ENCODE measurements around the gene NANS. TPM values are rescaled to one million over a fixed set of nuclear protein-coding genes. Genes with fewer than 3 reads are reported as not detected.

NANS gene
- total RNA-seq, 1 experiment from 2014 or later: 48.9 TPM

DNA sequence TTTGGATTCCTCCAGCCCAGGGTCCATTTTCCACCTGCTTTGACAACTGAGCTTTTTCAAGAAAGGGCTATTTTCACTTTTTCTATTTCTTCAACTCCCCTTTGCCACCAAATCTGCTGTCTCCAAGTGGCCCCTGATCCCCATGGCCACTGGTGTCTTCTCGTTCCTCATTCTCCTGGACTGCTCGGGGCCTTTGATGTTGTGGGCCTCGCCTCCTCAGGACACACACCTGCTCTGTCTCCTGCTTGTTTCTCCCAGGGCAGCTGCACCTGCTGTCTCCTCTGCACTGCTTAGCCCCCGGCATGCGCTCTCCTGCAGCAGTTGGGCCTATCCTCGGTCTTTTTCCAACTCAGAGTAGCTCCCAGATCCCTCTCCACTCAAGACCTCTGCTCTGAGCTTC is 16.3 kb upstream of the NANS start:
- Histone ChIP-seq H2AFZ (ENCODE audit: low read depth, low read length, poor library complexity, severe bottlenecking) (no peak overlapping the region), H3K9me2 (ENCODE audit: insufficient read depth) (no peaks in the 10 kb centered on the region), H3K27me3 (ENCODE audit: insufficient read depth, low read length) (no peaks in the 10 kb centered on the region), H3K27ac (ENCODE audit: low read depth, low read length) (no peak overlapping the region), H3K4me3 (replicated peaks in 1 of 2; ENCODE audit: low read depth in 1 of 2, low read length in 2 of 2) (no peak overlapping the region), H3K36me3 (ENCODE audit: control insufficient read depth in 1 of 2, insufficient read depth in 2 of 2, low read length in 2 of 2) (no peaks in the 10 kb centered on the region), H3K4me2 (ENCODE audit: low read length) (no peak overlapping the region), H3K4me1 (ENCODE audit: control insufficient read depth in 1 of 2, insufficient read depth in 2 of 2, low read length in 2 of 2) (peaks cover 4 to 28% of the 10 kb centered on the region in 2 experiments; a peak in 3 of 4 replicates), H4K20me1 (ENCODE audit: insufficient read depth) (no peaks in the 10 kb centered on the region), H3K9me3 (ENCODE audit: control insufficient read depth in 1 of 2, insufficient read depth in 1 of 2, low read depth in 1 of 2, low read length in 2 of 2) (no peaks in the 10 kb centered on the region), H3K9ac (ENCODE audit: low read length) (no peak overlapping the region), H3K79me2 (ENCODE audit: insufficient read depth, low read length) (no peaks in the 10 kb centered on the region)
- intact Hi-C loops (cut with micrococcal nuclease): no loop called here
- ATAC-seq: no peak
- ChIA-PET POLR2A (no interaction called here), RAD21 (ENCODE audit: low non-redundant PET in 1 of 2, low total read pairs in 2 of 2, uncharacterized antibody in 2 of 2, unreplicated experiment in 2 of 2) (no interaction called here), CTCF (interaction anchor here (1.1 kb wide), 1 partner anchor 118 kb away, joined by 5 read pairs; the partner anchor contains the start of gene TRMO)
- DNase-seq (ENCODE audit: low read depth, low spot score): no peak
- TF ChIP-seq ZNF274 (IDR thresholded peaks at IDR 0.05; ENCODE audit: low read depth, low read length) (no peak), ELF1 (IDR thresholded peaks at IDR 0.05; ENCODE audit: borderline replicate concordance, low read depth) (no peak), ZFX (IDR thresholded peaks at IDR 0.05) (no peak), POLR2AphosphoS5 (IDR thresholded peaks at IDR 0.05; ENCODE audit: low read depth, low read length) (no peak), JUND (IDR thresholded peaks at IDR 0.05) (no peak), SIN3A (IDR thresholded peaks at IDR 0.05; ENCODE audit: low read depth) (no peak), CEBPB (IDR thresholded peaks at IDR 0.05; ENCODE audit: low read depth) (no peak), RAD21 (IDR thresholded peaks at IDR 0.05; ENCODE audit: low read depth) (no peak), EZH2 (IDR thresholded peaks at IDR 0.05) (no peak), FOSL1 (IDR thresholded peaks at IDR 0.05; ENCODE audit: low read depth) (no peak), POLR2A (IDR thresholded peaks at IDR 0.05; ENCODE audit: borderline replicate concordance, extremely low read depth, insufficient read depth, insufficient read length) (no peak), EGR1 (IDR thresholded peaks at IDR 0.05; ENCODE audit: low read depth) (no peak), TCF7L2 (IDR thresholded peaks at IDR 0.05; ENCODE audit: borderline replicate concordance, extremely low read depth, insufficient read depth, insufficient read length) (no peak), EZH2phosphoT487 (IDR thresholded peaks at IDR 0.05; ENCODE audit: borderline replicate concordance) (no peak), ATF3 (IDR thresholded peaks at IDR 0.05) (no peak), SP1 (IDR thresholded peaks at IDR 0.05; ENCODE audit: low read depth) (no peak)
- TF ChIP-seq, protein P1, sequence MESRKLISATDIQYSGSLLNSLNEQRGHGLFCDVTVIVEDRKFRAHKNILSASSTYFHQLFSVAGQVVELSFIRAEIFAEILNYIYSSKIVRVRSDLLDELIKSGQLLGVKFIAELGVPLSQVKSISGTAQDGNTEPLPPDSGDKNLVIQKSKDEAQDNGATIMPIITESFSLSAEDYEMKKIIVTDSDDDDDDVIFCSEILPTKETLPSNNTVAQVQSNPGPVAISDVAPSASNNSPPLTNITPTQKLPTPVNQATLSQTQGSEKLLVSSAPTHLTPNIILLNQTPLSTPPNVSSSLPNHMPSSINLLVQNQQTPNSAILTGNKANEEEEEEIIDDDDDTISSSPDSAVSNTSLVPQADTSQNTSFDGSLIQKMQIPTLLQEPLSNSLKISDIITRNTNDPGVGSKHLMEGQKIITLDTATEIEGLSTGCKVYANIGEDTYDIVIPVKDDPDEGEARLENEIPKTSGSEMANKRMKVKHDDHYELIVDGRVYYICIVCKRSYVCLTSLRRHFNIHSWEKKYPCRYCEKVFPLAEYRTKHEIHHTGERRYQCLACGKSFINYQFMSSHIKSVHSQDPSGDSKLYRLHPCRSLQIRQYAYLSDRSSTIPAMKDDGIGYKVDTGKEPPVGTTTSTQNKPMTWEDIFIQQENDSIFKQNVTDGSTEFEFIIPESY (IDR thresholded peaks at IDR 0.05; ENCODE audit: extremely low read depth, insufficient replicate concordance, low read length): no peak
- TF ChIP-seq, protein P2, sequence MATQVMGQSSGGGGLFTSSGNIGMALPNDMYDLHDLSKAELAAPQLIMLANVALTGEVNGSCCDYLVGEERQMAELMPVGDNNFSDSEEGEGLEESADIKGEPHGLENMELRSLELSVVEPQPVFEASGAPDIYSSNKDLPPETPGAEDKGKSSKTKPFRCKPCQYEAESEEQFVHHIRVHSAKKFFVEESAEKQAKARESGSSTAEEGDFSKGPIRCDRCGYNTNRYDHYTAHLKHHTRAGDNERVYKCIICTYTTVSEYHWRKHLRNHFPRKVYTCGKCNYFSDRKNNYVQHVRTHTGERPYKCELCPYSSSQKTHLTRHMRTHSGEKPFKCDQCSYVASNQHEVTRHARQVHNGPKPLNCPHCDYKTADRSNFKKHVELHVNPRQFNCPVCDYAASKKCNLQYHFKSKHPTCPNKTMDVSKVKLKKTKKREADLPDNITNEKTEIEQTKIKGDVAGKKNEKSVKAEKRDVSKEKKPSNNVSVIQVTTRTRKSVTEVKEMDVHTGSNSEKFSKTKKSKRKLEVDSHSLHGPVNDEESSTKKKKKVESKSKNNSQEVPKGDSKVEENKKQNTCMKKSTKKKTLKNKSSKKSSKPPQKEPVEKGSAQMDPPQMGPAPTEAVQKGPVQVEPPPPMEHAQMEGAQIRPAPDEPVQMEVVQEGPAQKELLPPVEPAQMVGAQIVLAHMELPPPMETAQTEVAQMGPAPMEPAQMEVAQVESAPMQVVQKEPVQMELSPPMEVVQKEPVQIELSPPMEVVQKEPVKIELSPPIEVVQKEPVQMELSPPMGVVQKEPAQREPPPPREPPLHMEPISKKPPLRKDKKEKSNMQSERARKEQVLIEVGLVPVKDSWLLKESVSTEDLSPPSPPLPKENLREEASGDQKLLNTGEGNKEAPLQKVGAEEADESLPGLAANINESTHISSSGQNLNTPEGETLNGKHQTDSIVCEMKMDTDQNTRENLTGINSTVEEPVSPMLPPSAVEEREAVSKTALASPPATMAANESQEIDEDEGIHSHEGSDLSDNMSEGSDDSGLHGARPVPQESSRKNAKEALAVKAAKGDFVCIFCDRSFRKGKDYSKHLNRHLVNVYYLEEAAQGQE (IDR thresholded peaks at IDR 0.05; ENCODE audit: low read depth): no peak
- TF ChIP-seq, protein P3, sequence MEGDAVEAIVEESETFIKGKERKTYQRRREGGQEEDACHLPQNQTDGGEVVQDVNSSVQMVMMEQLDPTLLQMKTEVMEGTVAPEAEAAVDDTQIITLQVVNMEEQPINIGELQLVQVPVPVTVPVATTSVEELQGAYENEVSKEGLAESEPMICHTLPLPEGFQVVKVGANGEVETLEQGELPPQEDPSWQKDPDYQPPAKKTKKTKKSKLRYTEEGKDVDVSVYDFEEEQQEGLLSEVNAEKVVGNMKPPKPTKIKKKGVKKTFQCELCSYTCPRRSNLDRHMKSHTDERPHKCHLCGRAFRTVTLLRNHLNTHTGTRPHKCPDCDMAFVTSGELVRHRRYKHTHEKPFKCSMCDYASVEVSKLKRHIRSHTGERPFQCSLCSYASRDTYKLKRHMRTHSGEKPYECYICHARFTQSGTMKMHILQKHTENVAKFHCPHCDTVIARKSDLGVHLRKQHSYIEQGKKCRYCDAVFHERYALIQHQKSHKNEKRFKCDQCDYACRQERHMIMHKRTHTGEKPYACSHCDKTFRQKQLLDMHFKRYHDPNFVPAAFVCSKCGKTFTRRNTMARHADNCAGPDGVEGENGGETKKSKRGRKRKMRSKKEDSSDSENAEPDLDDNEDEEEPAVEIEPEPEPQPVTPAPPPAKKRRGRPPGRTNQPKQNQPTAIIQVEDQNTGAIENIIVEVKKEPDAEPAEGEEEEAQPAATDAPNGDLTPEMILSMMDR (IDR thresholded peaks at IDR 0.05 in 2 of 3, conservative IDR thresholded peaks at IDR 0.05 in 1 of 3; ENCODE audit: borderline replicate concordance in 1 of 3, insufficient read depth in 1 of 3, low read depth in 2 of 3, low read length in 2 of 3): no peak
- no TSS peak for BruUV-seq (replicated peaks)

Measured in HCT116 (cell line).